Measurements from ENCODE around the gene CYP24A1. TPM values are rescaled to one million over a fixed set of nuclear protein-coding genes. Genes with fewer than 3 reads are reported as not detected.
A peak's percentile ranks its signal among the peaks of the same experiment; 100 is the strongest.

Gene CYP24A1
- total RNA-seq, 1 experiment from 2014 or later = 1.2 TPM

- Histone ChIP-seq H4K20me1 (ENCODE audit: low read length) (peaks cover 24% of the 10 kb centered on the region; the same call in 1 of the 2 replicates), H3K79me2 (ENCODE audit: low read length) (peaks cover 59% of the 10 kb centered on the region), H3K9me3 (ENCODE audit: low read length) (no peaks in the 10 kb centered on the region), H3K9ac (ENCODE audit: low read length) (peak overlapping the region; percentile 94), H3K27ac (ENCODE audit: low read length) (peak overlapping the region; percentile 80), H3K36me3 (ENCODE audit: low read depth, low read length) (0 out of 2 replicates have a peak, but pooled peaks cover 6% of the 10 kb centered on the region), H3K4me2 (ENCODE audit: low read length) (peak overlapping the region; percentile 82), H2AFZ (ENCODE audit: low read length) (peak overlapping the region; percentile 96), H3K9me2 (replicated peaks; ENCODE audit: low read length) (no peaks in the 10 kb centered on the region), H3F3A (ENCODE audit: low read length, unreplicated experiment) (no peaks in the 10 kb centered on the region), H3K4me3 (ENCODE audit: low read length) (peak overlapping the region; percentile 79), H3K4me1 (ENCODE audit: insufficient read depth, low read length) (peaks cover 13% of the 10 kb centered on the region), H3K27me3 (ENCODE audit: low read length) (no peaks in the 10 kb centered on the region)
- POLR2A ChIA-PET (ENCODE audit: unreplicated experiment) = no interaction called here
- intact Hi-C loops (cut with micrococcal nuclease) = loop anchor here (5.0 to 10.0 kb wide), 2 partner anchors 261 to 634 kb away; no protein-coding TSS in a partner anchor
- DNase-seq (peak; percentile 59), ATAC-seq (peak; percentile 28)
- CTCF ChIA-PET = interaction anchor here (0.6 to 1.4 kb wide), 9 partner anchors 40 to 173 kb away, joined by 3 to 10 read pairs (median 3); no protein-coding TSS in a partner anchor
- TF ChIP-seq CTCF (conservative IDR thresholded peaks at IDR 0.05; ENCODE audit: low read depth, low read length) = no peak
- TF ChIP-seq EZH2 (IDR thresholded peaks at IDR 0.05; ENCODE audit: low read length, unreplicated experiment) = no peak
- TF ChIP-seq EZH2phosphoT487 (IDR thresholded peaks at IDR 0.05; ENCODE audit: borderline replicate concordance, low read length) = no peak
- no TSS peak for BruUV-seq (replicated peaks)
Observed at GRCh38 chr20:54208548-54209176, 34.9 kb upstream of the CYP24A1 start.

DNA sequence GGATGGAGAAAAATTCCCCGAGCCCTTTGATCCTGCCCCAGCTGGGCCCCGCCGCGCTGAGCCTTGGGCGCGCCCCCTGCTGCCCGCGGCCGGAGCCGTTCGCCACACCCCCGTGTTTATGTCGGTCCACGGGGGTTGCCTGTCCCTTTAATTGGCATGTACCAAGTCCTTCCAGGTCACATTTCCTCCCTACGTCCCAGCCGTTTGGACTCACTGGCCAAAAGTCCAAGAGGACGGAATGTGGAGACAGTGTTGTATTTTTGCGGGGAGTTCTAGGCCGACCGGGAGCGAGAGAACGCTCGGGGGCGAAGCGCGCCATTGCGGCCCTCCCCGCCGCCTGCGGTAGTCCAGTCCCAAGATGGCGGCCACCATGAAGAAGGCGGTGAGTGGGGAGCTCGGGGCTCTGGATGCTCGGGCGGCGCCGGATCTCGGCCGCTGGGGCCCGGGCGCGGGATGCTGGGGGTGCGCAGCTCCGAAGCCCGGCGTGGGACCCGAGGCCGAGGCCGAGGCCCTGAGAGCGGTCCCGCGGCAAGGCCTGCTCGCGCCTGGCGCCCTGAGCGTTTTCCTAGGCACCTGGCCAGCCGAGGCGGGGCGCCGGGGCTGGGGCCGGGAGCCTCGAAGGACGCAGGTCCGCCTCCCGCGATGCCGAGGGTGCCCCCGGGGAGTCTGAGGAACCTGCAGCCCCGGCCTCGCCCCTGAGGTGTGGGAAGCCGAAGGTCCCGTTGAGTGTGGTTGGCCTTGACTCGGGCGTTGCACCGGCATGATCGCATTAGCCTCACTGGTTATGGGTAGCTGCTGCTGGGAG lies 34.2 kb upstream of the CYP24A1 start, which contains the start of gene PFDN4:
Gene PFDN4, plus strand, starts transcription at position 345 of the 805 bp plus-strand sequence. Its CDS starts 14 bp downstream, at position 359.
- Histone ChIP-seq H3K4me3 (ENCODE audit: low read length) (peak within 1 kb of the TSS; percentile 79), H4K20me1 (ENCODE audit: low read length) (peaks cover 20% of the 10 kb centered on the region; the same call in 1 of the 2 replicates), H3K79me2 (ENCODE audit: low read length) (peaks cover 53% of the 10 kb centered on the region), H3K9ac (ENCODE audit: low read length) (peak within 1 kb of the TSS; percentile 94), H3K27ac (ENCODE audit: low read length) (peak within 1 kb of the TSS; percentile 80), H3F3A (ENCODE audit: low read length, unreplicated experiment) (no peaks in the 10 kb centered on the region), H3K36me3 (ENCODE audit: low read depth, low read length) (0 out of 2 replicates have a peak, but pooled peaks cover 6% of the 10 kb centered on the region), H3K4me1 (ENCODE audit: insufficient read depth, low read length) (peaks cover 13% of the 10 kb centered on the region), H2AFZ (ENCODE audit: low read length) (peak within 1 kb of the TSS; percentile 96), H3K27me3 (ENCODE audit: low read length) (no peaks in the 10 kb centered on the region), H3K9me3 (ENCODE audit: low read length) (no peaks in the 10 kb centered on the region), H3K9me2 (replicated peaks; ENCODE audit: low read length) (no peaks in the 10 kb centered on the region), H3K4me2 (ENCODE audit: low read length) (peak within 1 kb of the TSS; percentile 82)
- CTCF ChIA-PET = interaction anchor here (0.6 to 1.4 kb wide), 8 partner anchors 8 to 172 kb away, joined by 3 to 5 read pairs (median 3); no protein-coding TSS in a partner anchor
- TF ChIP-seq EZH2 (IDR thresholded peaks at IDR 0.05; ENCODE audit: low read length, unreplicated experiment) (no peak), CTCF (conservative IDR thresholded peaks at IDR 0.05; ENCODE audit: low read depth, low read length) (peak; percentile 96), EZH2phosphoT487 (IDR thresholded peaks at IDR 0.05; ENCODE audit: borderline replicate concordance, low read length) (no peak)
- intact Hi-C loops (cut with micrococcal nuclease) = loop anchor here (5.0 to 10.0 kb wide), 2 partner anchors 261 to 633 kb away; no protein-coding TSS in a partner anchor
- DNase-seq (peak; percentile 89), ATAC-seq (peak; percentile 93)
- POLR2A ChIA-PET (ENCODE audit: unreplicated experiment) = interaction anchor here (0.6 kb wide), 1 partner anchor 434 kb away, joined by 3 read pairs; no protein-coding TSS in a partner anchor
- no TSS peak for BruUV-seq (replicated peaks)

Data from PC-3 (cell line).